Measurements from ENCODE around the gene SCYGR8.

SCYGR8 gene

DNA sequence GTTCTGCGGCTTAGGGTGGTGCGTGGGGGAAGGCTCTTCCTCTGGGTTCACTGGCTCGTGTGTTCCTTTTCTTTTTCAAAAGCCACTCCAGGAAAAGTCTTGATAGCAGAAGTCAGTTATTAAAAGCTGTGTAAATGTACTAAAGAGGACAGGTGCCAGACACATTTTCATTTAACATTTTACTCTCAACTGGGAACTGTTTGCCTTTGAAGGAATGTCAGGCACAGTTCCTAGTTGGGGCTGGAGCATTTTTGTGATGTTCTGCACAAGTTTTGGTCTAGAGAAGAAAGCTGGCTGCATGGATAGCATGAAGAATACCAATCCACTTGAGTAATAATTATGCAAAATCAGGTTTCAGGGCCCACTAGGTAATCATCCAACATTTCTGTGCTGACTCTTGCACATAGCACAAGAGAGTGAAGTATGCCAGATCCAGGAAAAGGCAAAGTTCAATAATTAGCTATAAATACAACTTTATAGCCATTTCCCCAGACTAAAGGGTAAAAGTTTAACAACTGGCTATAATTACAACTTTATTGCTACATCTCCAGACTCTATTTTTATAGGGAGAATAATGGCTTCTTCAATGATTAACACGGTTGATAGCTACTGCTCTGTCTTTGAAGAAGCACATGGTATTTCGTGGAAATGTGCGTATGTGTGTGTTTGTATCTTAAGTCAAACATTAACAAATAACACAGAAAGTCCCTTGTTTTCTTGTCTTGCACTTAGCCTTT lies 16.2 kb downstream of the SCYGR8 start:
- DNase-seq: no peak

DNA sequence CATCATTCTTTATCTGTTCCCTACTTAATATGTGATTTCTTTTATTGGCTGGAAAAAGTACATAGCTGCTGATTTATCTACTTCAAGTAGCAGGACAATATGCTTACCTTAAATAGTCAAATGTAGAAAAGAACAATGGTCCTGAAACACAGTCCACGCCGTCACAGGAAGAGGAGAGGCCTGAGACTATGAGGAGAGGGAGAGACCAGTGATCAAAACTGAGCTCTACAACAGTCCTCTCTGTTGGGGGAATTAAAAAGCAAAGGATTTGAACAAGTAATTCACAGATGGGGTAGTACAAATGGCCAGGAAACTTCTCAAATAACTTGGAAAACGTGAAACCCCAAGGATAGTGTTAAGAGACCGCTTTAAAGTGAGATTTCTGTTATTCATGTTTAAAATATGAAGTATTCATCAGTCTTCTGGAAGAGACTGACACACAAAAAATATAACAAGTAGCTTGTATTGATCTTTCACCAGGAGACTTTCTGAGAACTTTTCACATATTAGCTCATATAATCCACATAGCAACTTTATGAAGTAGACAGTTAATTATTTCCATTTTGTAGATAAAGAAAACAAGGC lies 20.2 kb downstream of the SCYGR8 start:
- DNase-seq: no peak

DNA sequence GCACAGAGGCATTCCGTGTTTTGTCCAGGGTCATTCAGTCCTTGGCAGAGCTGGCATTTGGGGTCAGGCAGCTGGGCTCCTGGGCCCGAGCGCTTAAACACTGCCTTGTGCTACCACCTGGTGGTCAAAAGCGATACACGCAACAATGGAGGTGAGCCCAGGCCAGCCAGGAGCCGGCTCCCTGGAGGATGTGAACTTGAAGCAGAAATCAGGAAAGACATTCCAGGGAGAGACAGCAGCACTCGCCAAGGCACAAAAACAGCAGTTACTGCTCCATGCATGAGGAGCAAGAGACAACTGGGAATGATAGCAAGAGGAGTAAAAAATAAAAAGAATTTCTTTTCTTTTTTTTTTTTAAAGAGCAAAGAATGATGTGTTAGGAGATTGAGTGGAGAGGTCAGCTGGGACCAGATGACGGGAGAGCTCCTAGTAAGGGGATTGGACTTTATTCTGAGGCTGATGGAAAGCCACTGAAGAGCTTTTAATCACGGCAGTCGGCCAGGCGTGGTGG lies 20.7 kb downstream of the SCYGR8 start:
- peak; percentile 37 for DNase-seq

DNA sequence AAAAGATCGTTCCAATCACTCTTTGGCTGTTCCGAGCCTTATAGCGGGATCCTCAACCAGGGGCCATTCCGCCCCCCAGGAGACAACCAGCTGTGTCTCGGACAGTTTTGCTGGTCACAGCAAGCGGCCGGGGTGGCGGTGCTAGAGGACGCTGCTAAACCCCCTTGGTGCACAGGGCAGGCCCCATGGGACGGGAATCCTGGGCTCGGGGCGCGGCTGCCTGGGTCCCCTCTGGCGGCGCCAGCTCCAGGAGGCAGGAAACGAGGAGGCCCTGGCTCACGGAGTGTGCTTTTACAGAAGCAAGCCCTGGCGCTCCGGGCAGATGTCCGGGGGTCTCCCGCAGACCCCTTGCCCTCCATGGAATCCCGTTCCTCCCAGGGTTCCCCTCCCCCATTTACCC lies 22.1 kb downstream of the SCYGR8 start:
- DNase-seq: no peak

DNA sequence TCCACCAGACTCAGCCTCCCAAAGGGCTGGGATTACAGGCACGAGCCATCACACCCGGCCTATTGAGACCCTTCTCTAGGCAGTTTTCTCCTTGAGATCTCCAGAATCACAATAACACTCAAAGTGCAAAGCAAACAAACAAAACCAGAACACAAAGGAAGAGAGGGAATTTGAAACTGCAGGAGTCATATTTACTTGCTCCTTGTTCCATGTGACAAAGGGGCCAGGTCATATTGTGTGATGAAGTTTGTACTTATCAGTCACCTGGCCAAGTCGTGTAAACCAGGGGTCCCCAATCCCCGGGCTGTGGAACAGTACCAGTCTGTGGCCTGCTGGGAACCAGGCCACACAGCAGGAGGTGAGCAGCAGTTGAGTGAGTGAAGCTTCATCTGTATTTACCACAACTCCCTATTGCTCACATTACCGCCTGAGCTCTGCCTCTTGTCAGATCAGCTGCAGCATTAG lies 26.5 kb downstream of the SCYGR8 start:
- no peak for DNase-seq

DNA sequence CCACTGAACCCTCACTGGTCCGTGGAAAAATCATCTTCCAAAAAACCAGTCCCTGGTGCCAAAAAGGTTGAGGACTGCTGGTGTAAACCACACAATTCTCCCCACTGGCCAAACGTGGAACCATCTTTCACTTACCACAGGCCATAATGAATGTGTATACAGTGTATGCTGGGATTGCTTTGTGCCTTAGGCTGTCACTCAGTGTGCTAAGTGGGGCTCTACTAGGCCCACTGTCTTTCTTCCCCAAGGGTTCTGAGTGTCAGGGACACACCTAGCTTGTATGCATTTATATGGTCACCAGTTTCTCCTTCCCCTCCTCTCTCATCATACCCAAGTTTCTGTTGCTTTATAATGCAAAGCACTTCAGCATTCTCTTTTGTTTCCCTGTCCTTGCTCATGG lies 27.2 kb downstream of the SCYGR8 start:
- DNase-seq: no peak

DNA sequence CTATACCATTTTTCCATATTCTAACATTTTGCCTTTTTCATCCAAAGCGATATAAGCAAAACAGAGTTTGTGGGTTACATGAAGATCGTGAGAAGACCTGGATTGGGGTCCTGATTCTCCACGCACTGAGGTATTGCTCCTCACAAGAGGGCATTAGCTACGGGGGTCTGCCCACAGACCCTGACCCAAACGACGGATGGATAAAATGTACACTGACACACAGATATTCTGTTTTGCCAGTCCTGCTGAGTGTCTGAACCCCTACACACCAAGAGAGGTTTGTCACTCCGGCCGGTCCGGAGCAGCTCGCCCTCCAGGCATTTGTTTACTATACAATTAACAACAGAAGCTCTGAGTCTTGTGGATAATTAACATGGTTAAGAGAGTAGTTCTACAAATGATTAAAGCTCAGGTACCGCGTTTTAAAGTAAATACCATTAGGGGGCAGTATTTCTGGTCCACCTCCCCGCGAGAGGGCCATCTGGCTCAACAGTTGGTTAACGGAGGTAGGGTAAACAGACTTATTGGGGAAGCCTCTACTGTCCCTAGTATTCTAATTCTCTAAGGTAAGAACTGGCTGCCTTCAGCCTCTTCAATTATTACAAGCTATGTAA lies 28.4 kb downstream of the SCYGR8 start:
- peak; percentile 15 for DNase-seq

DNA sequence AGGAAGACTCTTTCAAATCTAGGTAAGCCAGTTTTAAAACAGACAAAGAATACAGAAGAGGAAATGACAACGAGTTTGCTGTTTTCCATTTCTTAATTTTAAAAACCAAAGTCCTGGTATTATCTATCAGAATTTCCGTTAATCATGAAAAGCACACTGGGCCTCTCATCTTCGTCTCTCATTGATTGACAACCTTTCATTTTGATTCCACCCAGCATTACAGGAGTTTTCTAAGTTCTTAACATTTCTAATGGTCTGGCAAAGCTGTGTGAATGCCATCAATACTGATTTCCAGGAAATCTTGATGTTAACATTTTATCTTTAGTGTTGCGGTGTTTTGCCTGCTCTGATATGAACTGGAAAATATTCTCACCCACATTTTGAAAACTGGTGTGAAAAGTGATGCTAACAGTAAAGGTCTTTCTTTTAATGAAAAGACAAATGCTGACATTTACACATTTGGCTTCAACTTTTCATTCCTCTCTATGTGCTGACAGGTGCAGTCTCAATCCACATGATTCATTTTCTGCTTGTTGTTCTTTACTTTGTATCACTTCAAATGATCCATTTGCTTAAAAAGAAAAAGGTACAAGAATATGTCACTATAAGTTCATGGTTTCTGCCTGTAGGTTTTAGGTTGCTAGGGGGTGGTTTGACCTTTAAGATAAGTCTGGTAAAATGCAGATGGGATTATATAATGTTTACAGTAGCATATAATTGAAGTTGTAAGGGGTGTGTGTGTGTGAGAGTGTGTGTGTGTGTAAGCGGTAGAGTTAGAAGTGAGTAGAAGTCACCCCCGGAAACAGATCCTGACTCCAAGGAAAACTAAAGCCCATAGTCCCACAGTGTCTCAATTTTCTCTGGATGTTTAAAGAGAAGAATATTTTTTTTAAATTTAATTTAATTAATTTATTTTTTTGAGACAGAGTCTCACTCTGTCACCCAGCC lies 29.5 kb downstream of the SCYGR8 start:
- no peak for DNase-seq

DNA sequence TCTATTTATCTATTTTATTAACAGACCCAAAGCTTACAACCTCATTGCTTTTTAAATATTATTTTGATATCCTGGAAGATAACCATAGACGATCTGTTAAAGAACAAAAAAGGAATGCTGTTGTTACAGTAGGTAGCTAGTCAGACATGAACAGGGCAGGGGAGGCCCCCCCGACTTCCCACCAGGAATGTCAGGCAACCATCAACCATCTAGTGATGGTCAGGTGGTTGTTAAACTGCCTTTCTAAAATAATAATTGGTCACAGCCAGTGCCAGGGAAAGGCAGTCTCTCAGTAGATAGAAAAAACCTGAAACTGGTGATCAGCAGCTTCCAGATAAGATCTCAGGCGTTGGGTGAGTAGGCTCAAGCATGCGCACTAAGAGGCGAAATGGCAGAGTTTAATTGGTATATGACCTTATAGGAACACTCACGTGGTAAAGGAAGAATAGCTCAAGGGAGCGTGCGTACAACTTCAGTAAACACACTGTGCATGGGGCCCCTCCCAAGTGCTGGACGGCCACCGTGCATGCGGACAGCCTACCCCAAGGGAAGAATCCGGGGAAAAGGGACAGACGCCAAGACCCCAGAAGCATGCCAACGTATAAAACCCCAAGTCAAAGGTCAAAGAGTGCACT lies 35.4 kb downstream of the SCYGR8 start:
- no peak for DNase-seq

DNA sequence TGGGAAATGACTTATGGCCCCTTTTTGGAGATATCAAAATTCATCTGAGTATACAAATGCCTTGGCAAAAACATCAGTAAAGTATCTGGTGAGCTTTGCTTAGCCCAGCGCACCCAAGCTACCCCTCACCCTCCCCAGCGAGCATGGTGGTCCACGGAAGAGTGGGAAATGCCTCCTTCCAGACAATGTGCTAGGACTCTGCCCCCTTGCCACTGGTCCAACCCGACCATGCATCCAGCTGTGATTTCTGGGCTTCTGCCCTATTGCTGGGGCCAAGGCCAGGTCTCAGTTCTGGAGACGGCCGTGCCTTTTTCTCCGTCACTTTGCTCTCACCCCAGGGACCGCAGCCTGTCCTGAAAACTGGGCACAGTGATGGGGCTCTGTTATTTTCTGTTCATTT lies 36.1 kb downstream of the SCYGR8 start:
- no peak for DNase-seq

DNA sequence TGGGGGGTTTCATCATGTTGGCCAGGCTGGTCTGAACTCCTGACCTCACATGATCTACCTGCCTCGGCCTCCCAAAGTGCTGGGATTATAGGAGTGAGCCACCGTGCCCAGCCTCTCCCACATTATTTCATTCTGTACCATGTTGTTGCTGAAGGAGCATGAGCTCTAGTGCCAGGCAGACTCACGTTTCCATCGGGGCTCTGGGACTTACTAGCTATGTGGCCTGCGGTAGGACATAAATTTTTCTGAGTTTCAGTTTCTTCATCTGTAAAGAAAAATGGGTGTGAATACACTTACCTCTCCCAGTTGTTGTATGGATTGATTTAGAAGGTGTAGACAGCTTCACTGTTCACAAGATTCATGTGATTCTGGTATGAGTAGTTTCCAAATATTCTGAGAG lies 37.1 kb downstream of the SCYGR8 start:
- DNase-seq: no peak

DNA sequence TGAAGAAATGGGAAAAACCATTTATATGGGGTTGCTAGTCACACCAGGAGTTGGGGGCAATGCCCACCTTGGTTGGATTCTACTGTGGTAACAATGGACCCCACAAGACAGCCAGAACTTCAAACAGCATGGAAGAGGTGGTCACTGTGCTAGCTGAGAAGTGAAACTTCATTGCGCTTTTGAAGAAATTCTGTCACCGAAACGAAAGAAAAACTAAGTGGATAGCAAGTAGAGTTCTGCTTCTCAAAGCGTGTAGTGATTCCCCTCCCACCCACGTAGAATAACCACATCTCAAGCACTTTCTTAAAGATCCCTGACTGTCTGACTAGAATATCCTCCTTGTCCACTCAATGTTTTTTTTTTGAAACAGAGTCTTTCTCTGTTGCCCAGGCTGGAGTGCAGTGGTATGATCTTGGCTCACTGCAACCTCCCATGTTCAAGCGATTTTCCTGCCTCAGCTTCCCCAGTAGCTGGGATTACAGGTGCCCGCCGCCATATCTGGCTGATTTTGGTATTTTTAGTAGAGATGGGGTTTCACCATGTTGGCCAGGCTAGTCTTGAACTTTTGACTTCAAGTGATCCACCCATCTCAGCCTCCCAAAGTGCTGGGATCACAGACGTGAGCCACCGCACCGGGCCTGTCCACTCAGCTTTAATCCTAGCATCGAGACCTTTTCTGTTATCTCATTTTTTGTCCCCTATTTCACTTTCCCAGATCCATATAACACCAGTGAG lies 37.9 kb downstream of the SCYGR8 start:
- DNase-seq: peak; percentile 44

DNA sequence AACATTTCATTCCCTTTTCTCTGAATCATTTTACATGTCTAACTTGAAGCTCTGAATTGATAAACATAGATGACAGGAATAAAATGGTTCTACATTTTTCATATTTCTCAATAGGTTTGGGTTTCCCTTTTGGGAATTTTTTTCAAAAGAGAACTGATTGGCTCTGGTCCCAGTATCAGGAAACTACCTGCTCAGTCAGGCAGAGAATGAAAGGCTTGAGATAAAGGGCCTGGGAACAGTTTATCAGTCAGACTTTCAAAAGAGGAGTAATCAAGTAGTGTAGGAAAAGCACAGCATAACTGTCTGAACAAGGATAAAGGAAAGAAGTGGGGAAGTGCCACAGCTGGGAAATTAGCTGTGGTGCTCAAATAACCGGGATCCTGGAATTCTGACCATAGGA lies 39.6 kb downstream of the SCYGR8 start:
- DNase-seq: no peak

DNA sequence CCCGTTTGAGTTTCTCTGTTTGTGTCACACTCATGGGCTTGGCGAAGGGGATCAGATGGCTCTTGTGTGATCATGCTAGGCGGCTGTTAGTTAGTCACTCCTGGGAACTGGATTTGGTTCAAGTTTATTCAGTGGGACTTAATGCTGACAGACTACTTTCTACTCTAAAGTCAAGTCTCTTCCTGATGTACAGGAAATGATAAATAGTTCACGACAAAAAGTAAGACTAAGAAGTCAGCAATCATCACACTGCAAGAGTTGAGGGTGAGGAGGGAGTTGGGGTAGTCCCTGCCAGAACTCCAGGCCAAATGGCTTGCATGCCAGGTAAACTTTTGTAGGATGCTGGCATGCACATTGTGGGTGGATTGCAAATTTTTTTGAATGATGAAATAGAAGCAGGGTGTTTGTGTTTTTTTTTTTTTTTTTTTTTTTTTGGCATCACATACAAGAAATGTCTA lies 42.9 kb downstream of the SCYGR8 start:
- DNase-seq: no peak

DNA sequence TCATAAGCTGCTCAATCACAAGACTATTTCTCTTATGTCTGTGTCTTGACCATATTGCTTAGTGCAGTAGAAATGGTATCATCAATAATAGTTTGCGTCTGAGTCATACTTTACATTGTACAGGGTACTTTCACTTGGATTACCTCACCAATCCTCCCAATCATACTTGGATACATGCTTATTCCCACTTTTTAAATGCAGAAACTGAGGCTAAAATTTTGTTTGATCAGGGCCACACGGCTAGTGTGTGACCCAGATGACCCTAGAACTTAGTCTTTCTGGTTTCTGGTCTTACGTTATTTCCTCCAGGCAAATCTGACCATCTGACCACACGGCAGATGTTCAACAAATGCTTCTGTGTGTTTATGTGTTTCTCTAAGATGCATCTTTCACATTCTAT lies 44.1 kb downstream of the SCYGR8 start:
- no peak for DNase-seq

DNA sequence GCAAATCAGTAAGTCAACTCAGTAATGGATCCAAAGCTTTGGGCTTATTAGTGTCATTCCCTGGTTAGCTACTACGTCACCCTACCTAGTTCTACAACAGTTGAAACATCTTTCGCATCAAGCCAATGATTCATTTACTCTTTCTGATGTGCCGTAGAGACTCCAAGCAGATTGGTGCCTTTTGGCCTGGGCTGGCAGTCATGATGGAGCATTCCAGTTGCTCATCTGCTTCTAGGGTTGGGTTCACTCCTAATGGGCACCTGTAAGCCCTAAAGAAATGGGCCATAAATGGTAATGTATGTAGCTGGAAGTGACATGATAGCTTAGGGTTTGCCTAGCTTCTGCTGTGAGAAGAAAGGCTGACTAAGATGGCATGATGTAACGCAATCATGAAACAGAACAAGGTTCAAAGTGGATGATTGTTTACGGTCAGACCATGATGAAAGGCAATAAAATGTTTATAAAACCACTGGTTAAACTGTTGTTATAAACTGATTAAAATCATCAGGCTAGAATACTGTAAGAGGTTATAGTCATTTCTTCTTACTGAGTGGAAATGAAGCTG lies 47.5 kb downstream of the SCYGR8 start:
- no peak for DNase-seq

Measured in CD4-positive, alpha-beta T cell treated with Interleukin-4 for 4 hours (primary cell).